HFF-Myc (cell line): Measurements from ENCODE around the gene EML6.

Experiments used
- DNase-seq: peaks from one replicate; pipeline ENCODE4 v3.0.0-alpha.2; 2011; ENCODE audit warnings: low read depth; ENCODE audit errors: extremely low read depth
- H3K4me3 ChIP-seq: replicated peaks from 2 replicates; pipeline ENCODE4 v1.5.1; 2011; ENCODE audit warnings: low read depth, mild to moderate bottlenecking, control low read depth, low read length
- TF ChIP-seq, protein P1 (sequence below): IDR thresholded peaks from 2 replicates; pipeline ENCODE4 v1.5.1; 2012; ENCODE audit warnings: mild to moderate bottlenecking, low read depth, low read length, control low read depth; ENCODE audit errors: missing control alignments

Gene EML6

DNA sequence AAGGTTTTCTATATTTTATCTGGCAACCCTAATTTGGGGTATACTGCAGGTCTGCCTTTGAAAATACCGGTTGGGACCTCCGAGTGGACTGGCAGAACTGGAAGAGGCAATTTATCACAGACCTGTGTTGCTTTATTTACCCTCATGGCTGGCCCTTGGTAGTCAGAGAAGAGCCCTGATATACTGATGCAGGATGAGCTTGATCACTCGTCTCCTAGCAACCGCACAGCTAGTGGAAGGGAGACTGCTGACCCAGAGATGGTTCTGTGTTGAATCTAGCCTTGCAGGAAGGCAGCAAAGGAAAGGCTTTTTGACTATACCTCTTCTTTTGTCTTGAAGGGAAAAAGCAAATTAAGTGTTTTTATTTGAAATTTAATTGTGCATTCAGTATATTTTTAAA, 154.7 kb downstream of the EML6 start:
- TF ChIP-seq, protein P1, sequence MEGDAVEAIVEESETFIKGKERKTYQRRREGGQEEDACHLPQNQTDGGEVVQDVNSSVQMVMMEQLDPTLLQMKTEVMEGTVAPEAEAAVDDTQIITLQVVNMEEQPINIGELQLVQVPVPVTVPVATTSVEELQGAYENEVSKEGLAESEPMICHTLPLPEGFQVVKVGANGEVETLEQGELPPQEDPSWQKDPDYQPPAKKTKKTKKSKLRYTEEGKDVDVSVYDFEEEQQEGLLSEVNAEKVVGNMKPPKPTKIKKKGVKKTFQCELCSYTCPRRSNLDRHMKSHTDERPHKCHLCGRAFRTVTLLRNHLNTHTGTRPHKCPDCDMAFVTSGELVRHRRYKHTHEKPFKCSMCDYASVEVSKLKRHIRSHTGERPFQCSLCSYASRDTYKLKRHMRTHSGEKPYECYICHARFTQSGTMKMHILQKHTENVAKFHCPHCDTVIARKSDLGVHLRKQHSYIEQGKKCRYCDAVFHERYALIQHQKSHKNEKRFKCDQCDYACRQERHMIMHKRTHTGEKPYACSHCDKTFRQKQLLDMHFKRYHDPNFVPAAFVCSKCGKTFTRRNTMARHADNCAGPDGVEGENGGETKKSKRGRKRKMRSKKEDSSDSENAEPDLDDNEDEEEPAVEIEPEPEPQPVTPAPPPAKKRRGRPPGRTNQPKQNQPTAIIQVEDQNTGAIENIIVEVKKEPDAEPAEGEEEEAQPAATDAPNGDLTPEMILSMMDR = no peak
- no peak for DNase-seq
- H3K4me3 ChIP-seq = no peak overlapping the region

- no peak overlapping the region for H3K4me3 ChIP-seq
- DNase-seq = no peak
- TF ChIP-seq, protein P1 = no peak
Measured at GRCh38 chr2:54879032-54879431, 155.6 kb downstream of the EML6 start.

- H3K4me3 ChIP-seq = no peak overlapping the region
- no peak for DNase-seq
- TF ChIP-seq, protein P1 = no peak
Measured at GRCh38 chr2:54879598-54880332, 156.3 kb downstream of the EML6 start.

- TF ChIP-seq, protein P1 = no peak
- DNase-seq = no peak
- no peak overlapping the region for H3K4me3 ChIP-seq
Measured at GRCh38 chr2:54880428-54880827, 157.0 kb downstream of the EML6 start.

DNA sequence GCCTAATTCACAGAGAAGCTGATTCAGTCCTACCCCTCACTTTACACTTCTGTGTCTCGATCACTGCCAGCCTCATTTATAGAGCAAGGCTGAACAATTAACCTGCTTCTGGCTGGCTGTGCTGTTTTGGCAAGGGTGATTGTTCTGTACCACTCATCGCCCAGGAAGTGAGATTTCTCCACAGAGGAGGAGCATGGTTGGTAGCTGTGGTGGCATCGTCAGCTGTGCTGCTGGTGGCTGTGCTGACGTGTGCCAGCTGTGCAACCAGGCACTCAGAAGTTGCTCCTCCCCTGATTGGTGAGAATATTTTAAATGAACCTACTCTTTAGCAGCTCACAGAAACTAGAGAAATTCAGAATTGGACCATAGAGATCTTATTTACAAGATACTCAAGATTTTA, 158.3 kb downstream of the EML6 start:
- no peak for DNase-seq
- TF ChIP-seq, protein P1 = no peak

GRCh38 chr2:54885891-54886290, 162.4 kb downstream of the EML6 start:
- no peak for DNase-seq
- TF ChIP-seq, protein P1 = no peak
- no peak overlapping the region for H3K4me3 ChIP-seq

More for the DNA sequence above, 158.3 kb downstream of the EML6 start:
- H3K4me3 ChIP-seq = no peak overlapping the region
